ENCODE results near the gene SERTAD2.

DNA sequence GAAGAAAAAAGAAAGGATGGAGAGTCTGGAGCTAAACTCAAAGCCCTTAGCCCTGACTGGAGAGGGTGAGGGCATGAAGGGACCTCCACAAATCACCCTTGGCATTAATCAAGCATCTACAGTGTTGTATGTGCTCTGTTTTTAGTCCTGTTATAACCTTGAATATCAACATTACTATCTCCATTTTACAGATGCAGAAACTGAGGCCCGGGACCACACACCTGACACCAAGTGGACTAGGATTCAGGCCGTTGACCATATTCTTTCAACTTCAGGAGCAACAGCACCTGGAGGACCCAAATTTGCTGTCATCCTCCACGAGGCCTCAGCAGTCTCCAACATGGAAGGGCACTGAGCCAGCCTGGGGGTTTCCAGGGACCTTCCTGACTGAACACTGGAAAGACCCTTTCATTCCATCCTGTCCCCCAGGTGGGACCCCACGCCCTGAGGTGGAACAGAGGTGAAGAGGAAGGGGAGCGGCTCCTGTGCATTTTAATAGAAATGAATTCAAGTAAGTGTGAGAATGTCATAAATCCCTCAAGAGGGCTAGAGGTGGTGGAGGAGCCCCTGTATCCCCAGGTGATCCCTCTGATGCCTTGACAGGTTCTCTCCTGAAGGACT is 41.0 kb downstream of the SERTAD2 start:
- TF ChIP-seq, protein P1, sequence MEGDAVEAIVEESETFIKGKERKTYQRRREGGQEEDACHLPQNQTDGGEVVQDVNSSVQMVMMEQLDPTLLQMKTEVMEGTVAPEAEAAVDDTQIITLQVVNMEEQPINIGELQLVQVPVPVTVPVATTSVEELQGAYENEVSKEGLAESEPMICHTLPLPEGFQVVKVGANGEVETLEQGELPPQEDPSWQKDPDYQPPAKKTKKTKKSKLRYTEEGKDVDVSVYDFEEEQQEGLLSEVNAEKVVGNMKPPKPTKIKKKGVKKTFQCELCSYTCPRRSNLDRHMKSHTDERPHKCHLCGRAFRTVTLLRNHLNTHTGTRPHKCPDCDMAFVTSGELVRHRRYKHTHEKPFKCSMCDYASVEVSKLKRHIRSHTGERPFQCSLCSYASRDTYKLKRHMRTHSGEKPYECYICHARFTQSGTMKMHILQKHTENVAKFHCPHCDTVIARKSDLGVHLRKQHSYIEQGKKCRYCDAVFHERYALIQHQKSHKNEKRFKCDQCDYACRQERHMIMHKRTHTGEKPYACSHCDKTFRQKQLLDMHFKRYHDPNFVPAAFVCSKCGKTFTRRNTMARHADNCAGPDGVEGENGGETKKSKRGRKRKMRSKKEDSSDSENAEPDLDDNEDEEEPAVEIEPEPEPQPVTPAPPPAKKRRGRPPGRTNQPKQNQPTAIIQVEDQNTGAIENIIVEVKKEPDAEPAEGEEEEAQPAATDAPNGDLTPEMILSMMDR (IDR thresholded peaks at IDR 0.05), result no peak
- no peak for TF ChIP-seq POLR2A (IDR thresholded peaks at IDR 0.05)

All from thyroid gland (tissue), 4 donors.